ENCODE measurements around the gene DNAH14.
"Not testable (repeated sequence)": the region's sequence is repeated elsewhere in the genome, so short reads cannot be mapped to it uniquely, and the experiment has no call there.

The DNAH14 gene

DNA sequence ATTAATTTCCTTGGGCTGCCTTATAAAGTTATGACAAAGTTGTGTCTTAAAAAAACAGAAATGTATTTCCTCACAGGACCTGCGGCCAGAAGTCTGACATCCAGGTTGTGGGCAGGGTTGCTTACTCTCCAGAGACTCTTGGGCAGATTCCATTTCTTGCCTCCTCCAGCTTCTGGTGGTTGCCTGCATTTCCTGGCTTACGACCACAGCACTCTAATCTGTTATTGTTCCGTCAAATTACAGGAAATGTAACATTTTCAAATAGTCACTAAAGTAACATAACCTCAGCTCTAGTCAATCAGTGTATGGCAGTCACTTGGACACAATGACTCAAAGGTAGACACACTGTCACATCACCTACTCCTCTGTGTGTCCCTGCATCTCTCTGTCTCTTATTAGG, 226.8 kb downstream of the DNAH14 start:
- no peak for DNase-seq

DNA sequence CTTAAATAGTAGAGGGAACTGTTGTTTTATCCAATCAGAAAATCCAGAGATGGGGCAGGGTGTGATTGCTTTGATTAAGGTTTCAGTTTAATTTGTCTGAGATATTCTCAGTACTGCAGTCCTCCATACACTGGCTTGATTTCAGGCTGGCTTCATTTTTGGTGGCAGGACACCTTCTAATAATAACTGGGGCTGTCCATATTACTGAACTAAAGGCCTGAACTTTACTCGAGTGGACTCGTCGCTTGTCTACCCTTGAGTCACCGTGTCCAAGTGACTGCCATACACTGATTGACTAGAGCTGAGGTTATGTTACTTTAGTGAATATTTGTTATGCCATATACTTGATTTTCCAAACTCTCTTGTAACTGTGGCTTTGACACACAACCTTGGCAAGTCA, 228.8 kb downstream of the DNAH14 start:
- DNase-seq, result no peak

DNA sequence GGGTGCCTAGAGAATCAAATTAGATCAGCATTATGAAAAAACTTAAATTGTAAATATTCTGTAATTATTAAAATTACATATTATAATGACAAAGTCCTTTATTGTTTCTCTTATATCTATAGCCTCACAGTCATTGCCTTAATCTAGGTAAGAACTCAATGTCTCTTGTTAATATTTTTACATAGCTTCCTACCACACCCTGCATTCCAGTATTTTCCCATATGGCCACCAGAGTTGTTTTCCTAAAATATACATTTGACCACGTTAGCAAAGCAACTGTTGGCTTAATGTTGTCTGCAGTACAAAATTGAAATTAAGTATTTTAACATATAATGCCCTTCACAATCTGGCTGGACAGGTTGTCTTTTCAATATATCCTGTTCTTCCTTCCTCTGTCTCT, 230.3 kb downstream of the DNAH14 start:
- no peak for DNase-seq

DNA sequence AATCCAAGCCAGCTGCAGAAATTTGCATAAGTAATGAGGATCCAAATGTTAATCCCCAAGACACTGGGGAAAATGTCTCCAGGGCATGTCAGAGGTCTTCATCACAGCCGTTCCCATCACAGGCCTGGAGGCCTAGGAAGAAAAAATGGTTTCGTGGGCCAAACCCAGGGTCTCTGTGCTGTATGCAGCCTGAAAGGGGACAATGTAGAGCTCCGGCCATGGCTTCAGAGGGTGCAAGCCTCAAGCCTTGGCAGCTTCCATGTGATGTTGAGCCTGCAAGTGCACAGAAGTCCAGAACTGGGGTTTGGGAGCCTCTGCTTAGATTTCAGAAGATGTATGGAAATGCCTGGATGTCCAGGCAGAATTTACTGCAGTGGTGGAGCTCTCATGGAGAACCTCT, 247.9 kb downstream of the DNAH14 start:
- not testable (repeated sequence) for DNase-seq

DNA sequence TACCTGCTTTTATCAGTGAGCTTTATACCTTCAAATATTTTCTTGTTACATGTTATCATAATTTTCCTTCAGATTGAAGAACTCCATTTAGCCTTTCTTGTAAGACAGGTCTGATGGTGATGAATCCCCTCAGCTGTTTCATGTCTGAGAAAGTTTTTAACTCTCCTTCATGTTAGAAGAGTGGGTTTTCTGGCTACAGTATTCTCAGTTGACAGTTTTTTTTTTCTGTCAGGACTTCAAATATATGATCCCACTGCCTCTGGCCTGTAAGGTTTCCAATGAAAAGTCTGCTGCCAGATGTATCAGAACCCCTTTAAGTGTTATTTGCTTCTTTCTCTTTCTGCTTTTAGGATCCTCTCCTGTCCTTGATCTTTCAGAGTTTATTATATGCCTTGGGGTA, 250.2 kb downstream of the DNAH14 start:
- no peak for DNase-seq

DNA sequence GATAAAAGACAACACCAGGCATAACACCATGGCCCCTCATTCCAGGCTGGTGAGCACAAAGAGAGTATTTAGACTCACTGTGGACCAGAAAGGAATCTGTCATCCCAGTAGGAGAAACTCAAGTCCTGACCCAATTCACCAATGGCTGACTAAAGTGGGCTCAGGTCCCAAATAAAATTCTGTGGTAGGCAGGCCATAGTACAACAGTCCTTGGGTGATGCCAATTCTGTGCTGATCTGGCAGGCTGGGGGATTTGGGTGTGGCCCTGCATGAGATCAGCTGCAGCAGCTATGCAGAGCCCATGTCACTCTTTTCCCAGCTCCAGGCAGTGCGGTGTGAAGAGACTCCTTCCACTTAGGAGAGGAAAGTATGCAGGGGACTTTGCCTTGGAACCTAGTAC, 253.2 kb downstream of the DNAH14 start:
- DNase-seq, result no peak

DNA sequence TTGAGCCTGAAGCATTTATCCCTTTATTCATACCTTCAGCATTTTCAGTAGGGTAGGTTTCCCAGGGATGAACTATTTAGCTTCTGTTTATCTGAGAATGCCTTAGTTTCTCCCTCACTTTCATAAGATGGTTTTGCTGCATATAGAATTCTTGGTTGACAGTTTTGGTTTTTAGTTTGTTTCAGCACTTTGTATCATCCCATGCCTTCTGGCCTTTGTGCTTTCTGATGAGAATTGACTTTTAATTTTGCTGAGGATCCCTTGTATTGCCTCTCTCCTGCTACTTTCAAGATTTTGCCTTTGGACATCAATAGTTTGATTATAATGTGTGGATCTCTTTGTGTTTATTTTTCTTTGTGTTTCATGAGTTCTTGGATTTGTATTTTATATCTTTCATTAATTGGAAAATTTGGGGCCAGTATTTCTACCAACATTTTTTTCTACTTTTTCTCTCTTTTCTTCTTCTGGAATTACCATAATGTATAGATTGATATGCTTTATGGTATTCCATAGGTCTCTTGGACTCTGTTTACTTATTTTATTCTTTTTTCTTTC, 261.8 kb downstream of the DNAH14 start:
- no peak for DNase-seq

DNA sequence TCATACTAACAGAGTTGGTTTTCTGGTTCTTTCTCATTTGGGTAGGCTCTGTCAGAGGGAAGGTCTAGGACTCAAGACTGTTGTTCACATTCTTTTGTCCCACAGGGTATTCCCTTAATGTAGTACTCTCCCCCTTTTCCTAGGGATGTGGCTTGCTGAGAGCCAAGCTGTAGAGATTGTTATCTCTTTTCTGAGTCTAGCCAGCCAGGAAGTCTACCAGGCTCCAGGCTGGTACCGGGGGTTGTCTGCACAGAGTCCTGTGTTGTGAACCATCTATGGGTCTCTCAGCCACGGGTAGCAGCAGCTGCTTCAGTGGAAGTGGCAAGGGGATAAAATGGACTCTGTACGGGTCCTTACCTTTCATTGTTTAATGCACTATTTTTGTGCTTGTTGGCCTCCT, 272.0 kb downstream of the DNAH14 start:
- no peak for DNase-seq

DNA sequence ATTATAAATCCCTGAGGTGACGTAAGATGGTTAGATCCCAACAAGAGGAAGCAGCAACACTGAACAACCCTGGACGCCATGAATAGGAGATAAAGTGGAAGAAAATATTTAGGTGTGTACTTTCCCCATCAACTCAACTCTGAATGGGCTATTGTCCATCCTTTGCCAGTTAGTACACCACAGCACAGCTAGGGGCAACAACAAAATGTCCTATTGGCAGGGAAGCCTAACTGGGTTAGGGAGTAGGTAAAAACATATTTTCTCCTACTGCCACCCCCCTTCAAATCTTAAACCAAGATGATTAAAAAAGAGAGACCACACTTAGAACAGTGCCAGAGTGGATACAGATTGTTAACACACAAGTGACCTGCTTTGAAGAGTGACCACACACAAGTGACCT, 278.3 kb downstream of the DNAH14 start:
- DNase-seq, result no peak

DNA sequence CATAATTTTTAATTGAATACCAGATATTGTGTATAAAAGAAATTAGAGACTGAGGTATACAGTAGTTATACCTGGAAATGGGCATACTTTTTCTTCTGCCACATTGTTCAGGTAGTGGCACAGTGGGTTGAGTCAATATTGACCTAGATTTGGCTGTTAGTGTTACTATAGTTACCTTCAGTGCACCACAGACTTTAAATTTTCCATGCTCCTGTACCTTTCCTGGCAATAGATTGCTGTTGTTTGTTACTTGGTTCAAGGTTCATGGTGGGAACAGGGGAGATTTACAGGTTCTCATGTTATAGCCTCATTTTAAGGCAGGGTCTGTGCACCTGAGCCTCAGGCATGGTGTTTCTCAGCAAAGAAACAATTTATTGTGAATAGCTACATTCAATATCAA, 279.7 kb downstream of the DNAH14 start:
- DNase-seq, result no peak

DNA sequence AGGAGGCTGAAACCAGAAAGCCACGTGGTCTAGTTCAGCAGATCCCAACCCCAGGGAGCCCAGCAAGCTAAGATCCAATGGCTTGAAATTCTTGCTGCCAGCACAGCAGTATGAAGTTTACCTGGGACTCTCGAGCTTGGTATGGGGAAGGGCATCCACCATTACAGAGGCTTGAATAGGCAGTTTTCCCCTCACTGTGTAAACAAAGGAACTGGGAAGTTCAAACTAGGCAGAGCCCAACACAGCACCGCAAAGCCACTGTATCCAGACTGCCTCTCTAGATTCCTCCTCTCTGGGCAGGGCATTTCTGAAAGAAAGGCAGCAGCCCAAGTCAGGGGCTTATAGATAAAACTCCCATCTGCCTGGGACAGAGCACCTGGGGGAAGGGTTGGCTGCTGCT, 280.7 kb downstream of the DNAH14 start:
- not testable (repeated sequence) for DNase-seq

DNA sequence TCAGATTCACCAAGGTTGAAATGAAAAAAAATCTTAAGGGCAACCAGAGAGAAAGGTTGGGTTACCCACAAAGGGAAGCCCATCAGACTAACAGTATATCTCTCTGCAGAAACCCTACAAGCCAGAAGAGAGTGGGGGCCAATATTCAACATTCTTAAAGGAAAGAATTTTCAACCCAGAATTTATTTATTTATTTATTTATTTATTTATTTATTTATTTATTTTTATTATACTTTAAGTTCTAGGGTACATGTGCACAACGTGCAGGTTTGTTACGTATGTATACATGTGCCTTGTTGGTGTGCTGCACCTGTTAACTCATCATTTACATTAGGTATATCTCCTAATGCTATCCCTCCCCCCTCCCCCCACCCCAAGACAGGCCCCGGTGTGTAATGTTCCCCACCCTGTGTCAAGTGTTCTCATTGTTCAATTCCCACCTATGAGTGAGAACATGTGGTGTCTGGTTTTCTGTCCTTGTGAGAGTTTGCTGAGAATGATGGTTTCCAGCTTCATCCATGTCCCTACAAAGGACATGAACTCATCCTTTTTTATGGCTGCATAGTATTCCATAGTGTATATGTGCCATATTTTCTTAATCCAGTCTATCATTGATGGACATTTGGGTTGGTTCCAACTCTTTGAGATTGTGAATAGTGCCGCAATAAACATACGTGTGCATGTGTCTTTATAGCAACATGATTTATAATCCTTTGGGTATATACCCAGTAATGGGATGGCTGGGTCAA, 282.4 kb downstream of the DNAH14 start:
- DNase-seq, result not testable (repeated sequence)

DNA sequence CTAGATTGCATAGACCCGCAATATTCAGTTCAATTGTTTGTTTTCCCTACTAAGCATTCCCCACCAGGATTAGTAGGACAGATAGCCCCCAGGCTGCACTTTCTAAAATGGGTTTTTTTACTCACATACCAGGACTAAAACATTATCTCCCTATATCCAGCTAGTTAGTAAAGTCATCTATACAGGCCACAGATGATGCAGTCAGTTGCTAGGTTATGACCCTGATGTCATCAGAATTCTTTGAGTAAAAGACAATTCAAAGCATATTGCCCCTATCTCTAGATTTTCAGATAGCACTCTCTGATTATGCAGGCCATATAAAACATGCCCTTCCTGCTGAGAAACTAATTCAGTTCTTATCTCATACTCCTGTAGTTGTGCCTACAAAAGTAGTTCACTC, 294.8 kb downstream of the DNAH14 start:
- DNase-seq, result no peak

DNA sequence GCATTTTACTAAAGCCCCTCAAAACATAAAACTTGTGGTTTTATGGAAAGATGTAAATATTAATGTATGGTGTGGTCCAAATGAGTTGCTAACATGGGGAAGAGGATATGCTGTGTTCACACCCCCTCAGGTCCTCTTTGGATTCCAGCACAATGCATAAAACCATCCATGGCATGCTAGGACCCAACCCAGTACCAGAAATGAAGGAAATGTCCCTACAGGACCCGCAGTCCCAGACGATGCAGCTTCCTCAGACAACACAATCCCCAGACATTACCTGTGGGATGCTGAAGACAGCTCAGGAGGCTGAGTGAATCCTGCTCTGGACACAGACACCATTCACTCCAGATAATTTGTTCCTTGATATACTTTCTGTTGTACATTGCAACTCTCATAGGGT, 296.2 kb downstream of the DNAH14 start:
- DNase-seq, result no peak

DNA sequence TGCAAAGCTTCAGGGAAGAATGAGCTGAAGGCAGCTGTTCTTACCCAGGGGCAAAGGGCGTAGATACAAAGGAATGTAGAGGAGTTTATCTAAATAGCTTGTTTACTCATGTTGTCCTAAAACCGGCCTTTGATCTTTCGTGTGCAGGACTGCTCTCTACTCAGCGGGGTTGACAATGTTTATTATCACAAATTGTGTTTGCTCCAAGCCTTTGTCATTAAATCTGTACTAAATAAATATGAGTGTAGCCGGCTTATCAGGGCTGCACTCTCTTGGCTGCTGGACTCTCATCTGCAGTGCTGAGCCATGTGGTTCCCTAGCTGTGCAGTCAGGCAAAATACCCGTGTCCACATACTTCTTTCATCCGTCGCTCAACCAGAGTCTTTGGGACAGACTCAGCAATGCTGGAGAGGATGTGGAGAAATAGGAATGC, 299.4 kb downstream of the DNAH14 start:
- no peak for DNase-seq

DNA sequence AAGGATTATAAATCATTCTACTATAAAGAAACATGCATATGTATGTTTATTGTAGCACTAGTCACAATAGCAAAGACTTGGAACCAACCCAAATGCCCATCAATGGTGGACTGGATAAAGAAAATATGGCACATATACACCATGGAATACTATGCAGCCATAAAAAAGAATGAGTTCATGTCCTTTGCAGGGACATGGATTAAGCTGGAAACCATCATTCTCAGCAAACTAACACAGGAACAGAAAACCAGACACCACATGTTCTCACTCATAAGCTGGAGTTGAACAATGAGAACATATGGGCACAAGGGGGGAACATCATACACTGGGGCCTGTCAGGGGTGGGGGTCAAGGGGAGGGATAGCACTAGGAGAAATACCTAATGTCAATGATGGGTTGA, 300.0 kb downstream of the DNAH14 start:
- DNase-seq, result not testable (repeated sequence)

DNA sequence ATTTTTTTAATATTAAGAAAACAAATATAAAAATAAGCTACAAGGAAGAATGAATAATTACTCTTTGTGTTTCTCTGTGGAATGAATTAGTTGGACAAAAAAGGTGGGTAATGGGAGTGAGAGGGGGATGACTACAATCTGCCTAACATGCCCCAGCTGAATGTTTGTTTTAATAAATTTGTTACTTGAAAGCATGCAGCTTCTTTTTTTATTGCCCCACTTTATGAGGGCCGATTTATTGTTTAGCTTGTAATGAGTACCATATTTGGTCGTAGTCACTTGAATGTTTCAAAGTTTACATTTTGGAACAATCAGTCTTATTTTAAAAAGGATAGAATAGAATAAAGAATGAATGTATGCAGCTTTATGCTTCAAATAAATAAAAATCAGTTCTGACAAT, 301.0 kb downstream of the DNAH14 start:
- DNase-seq, result no peak

DNA sequence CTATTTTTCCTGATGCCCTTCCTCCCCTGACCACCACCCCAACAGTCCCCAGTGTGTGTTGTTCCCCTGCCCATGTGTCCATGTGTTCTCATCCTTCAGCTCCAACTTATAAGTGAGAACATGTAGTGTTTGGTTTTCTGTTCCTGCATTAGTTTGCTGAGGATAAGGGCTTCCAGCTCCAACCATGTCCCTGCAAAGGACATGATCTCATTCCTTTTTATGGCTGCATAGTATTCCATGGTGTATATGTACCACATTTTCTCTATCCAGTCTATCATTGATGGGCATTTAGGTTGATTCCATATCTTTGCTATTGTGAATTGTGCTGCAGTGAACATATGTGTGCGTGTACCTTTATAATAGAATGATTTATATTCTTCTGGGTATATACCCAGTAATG, 303.5 kb downstream of the DNAH14 start:
- not testable (repeated sequence) for DNase-seq

DNA sequence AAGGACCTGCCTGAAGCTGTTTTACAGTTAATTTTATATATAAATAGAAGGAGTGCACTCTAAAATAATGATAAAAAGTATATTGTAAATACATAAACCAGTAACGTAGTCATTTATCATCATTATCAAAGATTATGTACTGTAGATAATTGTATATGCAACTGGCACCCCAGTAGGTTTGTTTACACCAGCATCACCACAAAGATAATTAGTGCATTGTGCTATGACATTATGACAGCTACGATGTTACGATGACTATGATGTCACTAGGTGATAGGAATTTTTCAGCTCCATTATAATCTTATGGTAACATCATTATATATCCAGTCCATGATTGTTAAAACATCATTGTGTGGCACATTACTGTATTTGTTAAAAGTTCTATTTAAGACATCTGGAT, 313.1 kb downstream of the DNAH14 start:
- no peak for DNase-seq

DNA sequence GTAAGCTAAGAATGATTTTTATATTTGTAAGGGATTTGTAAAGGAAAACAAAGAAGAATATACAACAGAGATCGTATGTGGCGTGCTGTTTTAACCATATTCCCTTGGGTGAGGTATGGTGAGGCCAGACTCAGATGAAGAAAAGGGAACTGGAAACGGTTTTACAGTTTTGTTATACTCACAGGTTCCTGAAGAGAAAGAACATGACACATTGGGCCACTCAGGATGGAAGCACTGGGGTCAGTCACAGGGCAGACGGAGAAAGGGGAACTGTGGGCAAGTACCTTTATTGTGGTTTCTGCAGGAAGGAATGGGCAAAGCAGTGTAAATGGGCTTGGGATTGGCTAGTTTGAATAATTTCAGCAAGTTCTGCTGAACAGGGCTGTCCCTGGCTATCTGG, 321.0 kb downstream of the DNAH14 start:
- no peak for DNase-seq

DNA sequence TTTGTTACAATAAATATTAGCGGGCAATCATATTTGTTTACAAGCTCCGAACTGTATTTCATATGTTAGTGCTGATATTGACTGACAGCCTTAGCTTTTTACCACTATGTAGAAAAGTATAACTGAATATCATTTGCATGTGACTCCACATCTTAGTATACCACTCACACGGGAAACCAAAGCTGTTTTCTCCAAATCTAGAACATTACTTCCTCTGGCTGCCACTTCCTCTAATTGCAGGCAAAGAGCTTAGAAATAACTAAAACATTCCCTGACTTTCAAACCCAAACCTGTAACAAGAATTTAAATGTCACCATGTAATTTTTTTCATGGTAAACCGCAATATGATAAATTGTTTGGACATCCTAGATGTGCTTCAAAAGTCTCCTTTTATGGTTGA, 323.7 kb downstream of the DNAH14 start:
- no peak for DNase-seq

DNA sequence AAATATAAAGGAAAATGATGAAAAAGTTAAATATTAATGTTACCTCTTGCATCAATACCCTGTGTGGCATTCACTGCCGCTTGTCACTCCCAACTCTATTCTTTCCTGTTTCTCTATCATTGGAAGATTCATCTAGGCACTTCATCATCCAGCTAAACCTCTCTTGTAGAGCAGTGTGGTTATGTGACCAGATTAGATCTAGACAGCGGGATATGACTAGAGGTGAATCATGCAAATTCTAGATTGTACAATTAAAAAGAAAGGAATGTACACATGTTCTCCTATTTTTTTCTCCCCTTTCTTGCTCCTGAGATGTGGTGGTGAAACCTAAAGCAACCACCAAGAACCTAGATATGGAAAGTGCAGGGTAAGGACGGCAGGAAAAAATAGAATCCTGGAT, 324.3 kb downstream of the DNAH14 start:
- DNase-seq, result no peak

DNA sequence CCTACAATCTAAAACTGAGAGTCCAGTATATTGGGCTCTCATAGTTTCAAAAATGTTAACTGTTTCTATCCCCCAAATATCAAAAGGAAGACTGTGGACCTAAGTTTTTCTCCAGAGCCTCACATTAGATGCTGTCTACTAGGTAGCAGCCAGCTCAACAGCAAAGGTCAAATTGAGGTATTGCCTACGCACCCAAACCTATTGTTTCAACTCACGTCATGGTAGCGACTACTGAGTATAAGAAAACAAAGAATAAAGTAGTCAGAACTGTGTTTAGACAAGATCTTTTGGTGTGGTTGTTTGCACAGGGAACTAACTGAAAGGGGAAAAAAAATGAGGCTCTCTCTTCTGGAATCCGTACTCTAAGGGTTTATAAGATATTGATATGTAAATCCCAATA, 325.2 kb downstream of the DNAH14 start:
- no peak for DNase-seq

DNA sequence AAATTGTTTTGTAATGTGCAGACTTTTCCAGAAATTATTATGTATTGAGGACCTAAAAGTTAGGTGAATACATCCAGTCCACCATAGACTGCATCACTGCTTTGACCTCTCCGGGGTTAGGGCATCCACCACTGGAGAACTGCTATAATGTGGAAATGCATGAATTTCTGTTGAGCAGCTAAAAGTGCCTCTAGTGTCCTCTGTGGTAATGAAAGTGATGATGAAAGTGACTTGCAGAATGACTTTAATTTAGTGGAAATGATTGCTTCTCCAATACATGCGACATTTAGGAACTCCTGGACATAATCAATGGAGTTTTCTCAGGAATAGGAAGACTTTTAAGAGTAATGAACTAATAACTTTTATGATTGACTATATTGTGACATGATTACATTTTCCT, 327.6 kb downstream of the DNAH14 start:
- DNase-seq, result no peak

DNA sequence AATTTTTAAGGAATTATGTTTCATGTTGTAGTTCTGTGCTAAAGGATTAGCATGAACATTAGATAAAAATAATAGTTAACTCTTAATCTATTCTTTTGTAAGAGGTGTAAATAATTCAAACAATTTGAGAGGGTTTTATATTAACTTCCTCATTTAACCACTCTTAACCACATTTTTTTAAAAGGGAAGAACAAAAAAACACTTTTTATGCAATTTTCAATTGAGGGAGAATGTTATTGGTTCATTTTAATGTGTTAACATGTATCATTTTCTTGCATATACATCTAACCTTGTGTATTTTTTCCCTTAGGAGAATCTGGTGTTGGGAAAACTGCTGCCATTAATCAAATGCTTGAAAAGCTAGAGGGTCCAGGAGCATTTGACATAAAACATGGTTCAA, 329.3 kb downstream of the DNAH14 start:
- no peak for DNase-seq

Data from effector CD4-positive, alpha-beta T cell (primary cell).